ENCODE measurements around the gene RAB10.
A peak's percentile ranks its signal among the peaks of the same experiment; 100 is the strongest.
"Not testable (repeated sequence)": the region's sequence is repeated elsewhere in the genome, so short reads cannot be mapped to it uniquely, and the experiment has no call there.

The RAB10 gene

GRCh38 chr2:26016706-26017045 is 17.2 kb upstream of the RAB10 start:
- not testable (repeated sequence) for DNase-seq

DNA sequence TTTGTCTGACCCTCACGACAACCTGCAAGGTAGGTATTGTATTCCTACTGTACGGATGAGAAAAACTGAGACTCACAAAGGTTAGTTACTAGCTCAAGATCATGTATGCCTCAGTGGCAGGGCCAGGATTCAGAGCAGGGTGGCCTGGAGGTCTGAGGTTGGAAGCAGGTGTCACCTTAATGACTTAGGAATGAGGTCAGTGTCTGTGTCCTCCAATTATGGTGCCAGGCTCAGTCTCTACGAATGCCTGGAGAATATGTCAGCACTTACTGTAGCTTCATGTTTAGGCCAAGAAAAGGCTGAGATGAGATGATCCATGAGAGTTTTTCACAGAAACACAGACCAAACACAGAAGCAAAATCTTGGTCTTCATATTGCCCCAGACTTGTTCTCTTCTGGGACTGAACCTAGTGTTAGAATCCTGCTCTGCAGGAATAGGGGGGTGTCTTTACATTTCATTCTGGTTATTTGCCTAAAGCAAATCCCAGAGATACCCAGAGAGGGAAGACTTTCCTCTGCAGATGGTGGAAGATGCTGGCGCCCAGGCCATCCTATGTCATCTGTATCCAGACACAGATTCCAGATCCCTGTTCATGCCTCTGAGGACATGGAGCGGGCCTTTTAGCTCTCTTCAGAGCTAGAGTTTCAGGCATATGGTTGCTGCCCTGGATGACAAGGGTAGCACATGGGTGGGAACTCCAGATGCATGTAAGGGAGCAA is 16.3 kb upstream of the RAB10 start:
- DNase-seq = no peak

GRCh38 chr2:26018184-26019055 is 15.5 kb upstream of the RAB10 start:
- DNase-seq = peak; percentile 20

GRCh38 chr2:26020231-26020640 is 13.6 kb upstream of the RAB10 start:
- no peak for DNase-seq

DNA sequence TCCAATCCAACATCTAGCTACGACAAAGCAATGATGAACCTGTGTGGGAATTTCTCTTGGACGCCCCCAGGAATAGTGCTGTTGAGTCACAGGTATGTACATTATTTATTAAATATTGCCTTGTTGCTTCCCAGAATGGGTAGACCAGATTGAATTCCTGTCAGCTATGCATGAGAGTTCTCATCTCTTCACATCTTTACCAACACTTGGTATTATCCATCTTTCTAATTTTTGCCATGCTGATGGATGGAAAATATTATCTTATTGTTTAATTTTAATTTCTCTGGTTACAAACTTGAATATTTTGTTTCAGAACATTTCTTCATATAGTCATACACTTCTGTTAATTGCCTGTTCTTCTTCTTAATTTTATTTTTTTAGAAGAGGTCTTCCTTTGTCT is 9.6 kb upstream of the RAB10 start:
- DNase-seq = no peak

GRCh38 chr2:26025509-26025908 is 8.4 kb upstream of the RAB10 start:
- no peak for DNase-seq

GRCh38 chr2:26028083-26028482 is 5.8 kb upstream of the RAB10 start:
- not testable (repeated sequence) for DNase-seq

- DNase-seq = not testable (repeated sequence)
These were observed 1.2 kb upstream of the RAB10 start for GRCh38 chr2:26032586-26033269.

GRCh38 chr2:26033270-26033817 is 540 bp upstream of the RAB10 start:
- DNase-seq = peak; percentile 42

DNA sequence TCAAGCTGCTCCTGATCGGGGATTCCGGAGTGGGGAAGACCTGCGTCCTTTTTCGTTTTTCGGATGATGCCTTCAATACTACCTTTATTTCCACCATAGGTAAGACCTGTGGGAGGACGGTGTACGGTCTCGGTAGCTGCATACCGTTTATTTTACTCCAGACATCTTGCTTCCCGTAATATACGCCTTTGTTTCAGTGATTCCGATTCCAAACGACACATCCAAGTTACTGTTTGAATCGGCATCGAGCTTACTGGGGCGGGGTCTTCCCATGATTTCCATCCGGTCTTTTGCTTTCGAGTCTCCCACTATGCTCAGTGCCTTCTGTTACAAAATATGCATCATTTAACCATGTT is 731 bp downstream of the RAB10 start:
- no peak for DNase-seq

GRCh38 chr2:26035090-26035743 is 1.3 kb downstream of the RAB10 start:
- no peak for DNase-seq

DNA sequence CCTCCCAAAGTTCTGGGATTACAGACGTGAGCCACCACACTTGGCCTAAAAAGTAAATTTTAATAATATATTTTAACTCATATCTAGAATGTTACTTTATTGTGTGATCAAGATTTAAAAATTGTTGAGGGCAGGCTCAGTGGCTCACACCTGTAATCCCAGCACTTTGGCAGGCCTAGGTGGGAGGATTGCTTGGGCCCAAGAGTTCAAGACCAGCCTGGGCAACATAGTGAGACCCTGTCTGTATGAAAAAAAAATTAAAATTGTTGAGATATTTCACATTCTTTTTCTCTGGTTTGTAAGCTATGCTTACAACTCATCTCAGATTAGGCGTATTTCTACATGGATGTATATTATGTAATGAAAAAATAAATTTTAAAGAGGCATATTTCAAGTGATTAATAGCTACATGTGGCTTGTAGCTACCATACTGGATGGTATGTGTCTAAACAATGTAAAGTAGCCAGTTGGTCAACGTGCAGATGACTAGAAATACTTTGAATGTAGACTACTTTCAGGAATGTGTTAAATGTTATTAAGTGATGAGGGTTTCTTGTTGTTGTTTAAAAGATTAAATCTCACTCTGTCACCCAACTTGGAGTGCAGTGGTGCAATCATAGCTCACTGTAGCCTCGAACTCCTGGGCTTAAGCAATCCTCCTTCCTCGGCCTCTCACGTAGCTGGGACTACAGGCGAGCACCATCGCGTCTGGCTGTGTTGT is 5.9 kb downstream of the RAB10 start:
- no peak for DNase-seq

- DNase-seq = no peak
These were observed 9.2 kb downstream of the RAB10 start for GRCh38 chr2:26043109-26043508.

GRCh38 chr2:26043862-26044696 is 10.2 kb downstream of the RAB10 start:
- DNase-seq = no peak

DNA sequence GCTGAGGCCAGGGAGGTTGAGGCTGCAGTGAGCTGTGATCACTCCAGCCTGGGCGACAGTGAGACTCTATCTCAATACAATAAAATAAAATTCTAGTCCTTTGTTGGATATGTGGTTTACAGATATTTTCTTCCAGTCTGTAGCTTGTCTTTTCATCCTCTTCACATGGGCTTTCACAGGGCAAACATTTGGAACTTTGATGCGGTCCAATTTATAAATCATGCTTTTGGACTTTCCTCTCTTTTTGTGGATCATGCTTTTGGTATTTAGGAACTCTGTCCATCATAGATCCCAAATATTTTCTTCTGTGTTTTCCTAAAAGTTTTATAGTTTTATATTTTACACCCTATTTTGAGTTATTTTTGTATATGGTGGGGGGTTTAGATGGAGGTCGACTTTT is 14.9 kb downstream of the RAB10 start:
- no peak for DNase-seq

DNA sequence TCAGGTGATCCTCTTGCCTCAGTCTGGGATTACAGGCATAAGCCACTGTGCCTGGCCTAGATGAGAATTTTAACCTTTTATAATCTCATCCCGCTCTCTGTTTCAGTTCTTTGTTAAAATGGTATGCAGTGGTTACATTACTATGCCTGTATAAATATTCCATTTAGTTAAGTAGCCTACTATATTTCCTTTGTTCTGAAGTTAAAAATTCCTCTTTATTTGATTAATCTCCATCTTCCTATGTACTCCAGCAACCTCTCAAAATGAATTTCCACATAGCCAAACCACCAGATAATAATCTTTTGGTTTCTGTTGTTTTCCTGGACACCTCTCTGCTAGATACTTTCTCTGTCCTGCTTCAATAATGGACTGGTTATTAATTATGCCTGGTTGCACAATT is 15.8 kb downstream of the RAB10 start:
- DNase-seq = no peak

- no peak for DNase-seq
These were observed 18.9 kb downstream of the RAB10 start for GRCh38 chr2:26052740-26053139.

GRCh38 chr2:26054598-26055348 is 20.9 kb downstream of the RAB10 start:
- DNase-seq = no peak

DNA sequence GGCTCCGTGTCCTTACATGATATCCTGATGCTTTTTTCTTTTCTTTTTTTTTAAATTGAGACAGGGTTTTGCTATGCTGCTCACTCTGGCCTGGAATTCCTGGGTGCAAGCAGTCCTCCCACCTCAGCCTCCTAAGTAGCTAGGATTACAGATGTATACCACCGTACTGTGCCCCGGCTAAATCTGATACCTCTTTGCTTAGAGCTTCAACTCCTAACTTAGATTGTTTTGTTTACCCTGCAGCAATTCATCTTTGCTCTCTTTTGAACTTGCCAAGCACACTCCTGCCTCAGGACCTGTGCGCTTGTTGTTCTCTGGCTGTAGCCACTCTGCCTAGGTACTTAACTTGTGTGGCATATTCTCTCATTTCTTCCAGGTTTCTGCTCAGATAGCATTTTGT is 24.5 kb downstream of the RAB10 start:
- DNase-seq = no peak

DNA sequence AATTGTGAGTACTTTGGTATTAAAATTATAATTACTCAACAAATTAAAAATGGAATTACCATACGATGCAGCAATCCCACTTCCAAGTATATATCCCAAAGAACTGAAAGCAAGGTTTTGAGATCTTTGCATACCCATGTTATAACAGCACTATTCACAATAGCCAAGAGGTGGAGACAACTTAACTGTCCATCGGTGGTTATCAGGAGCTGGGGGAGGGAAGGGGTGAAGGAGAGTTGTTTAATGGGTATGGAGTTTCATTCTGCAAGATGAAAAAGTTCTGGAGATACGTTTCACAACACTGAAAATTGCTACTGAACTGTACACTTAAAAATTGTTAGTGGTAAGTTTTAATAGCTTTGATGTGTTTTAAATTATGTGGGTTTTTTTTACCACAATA is 25.7 kb downstream of the RAB10 start:
- no peak for DNase-seq

- DNase-seq = no peak
These were observed 27.7 kb downstream of the RAB10 start for GRCh38 chr2:26061539-26061938.
